ENCODE results near the gene ABCE1.

ABCE1 gene

DNA sequence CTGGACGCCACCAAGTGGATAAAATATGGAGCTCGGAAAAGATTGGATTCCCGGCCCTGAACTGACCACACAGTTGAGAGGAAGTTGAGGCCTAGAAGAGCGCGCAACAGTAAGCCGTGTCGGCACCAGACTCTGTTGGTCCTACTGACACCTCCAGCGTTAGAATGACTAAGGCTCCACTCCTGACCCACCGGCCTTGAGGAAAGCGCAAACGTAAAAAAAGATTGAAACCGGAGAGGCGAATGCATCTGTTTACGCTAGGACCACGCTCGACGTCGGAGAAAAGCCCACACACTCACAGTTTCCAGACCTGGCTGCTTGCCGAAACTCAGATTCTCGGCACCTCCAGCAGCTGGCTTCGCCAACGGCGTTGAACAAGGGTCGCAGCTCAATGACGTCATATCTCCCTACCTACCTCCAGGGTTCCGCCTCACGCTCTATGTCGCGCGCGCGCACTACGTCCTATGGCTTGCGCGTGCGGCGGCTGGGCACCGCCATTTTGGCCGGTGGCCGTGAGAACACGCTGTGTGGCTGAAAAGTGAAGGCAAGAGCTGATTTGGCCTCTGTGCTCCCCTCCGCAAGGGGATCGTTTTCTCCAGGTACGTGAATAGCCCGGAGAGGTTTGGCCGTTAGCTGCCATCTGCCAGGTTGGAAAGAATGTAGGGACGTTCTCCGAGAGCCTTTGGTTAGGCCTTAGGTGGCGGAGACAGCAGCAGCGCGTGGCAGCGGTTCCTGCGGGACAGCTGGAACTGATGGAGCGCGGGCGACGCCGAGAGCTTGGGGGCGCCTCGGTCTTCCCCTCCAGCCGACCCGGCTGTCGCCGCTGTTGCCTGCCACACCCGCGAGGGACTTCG, at the start of gene ABCE1, which contains the start of gene ANAPC10:
Gene ABCE1, plus strand, starts transcription at position 491 of the 854 bp plus-strand sequence. CDS start 6,102 bp downstream, outside the sequence.
Gene ANAPC10, minus strand, starts transcription at position 376 of the 854 bp plus-strand sequence. CDS start 2,097 bp downstream, outside the sequence.
- peak; percentile 90 for DNase-seq (ENCODE audit: low read depth)

DNA sequence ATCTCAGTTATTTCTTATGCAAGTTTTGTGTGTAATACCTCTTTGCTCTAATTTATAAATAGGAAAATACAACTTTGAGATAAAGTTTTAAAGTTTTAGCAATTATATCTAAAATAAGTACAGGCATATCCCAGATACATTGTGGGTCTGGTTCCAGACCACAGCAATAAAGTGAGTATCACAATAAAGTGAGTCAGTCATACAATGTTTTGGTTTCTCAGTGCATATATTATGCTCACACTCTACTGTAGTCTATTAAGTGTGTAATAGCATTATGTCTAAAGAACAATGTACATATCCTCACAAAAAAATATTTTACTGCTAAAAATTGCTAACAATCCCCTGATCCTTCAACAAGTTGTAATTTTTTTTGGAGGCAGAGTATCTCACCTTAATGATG, 49.3 kb upstream of the ABCE1 start:
- DNase-seq (ENCODE audit: low read depth): no peak

DNA sequence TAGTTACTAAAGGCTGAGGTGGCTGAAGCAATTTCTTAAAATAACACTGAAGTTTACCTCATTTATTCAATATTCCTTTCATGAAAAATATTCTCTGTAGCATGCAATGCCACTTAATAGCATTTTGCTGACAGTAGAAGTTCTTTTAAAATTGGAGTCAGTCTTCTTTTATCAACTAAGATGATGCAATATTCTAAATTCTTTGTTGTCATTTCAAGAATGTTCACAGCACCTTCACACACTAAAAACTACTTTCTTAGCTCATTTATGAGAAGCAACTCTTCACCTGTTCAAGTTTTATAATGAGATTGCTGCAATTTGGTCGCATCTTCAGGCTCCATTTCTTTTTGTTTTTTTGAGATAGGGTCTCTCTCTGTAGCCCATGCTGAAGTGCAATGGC, 48.9 kb upstream of the ABCE1 start:
- DNase-seq (ENCODE audit: low read depth): no peak

DNA sequence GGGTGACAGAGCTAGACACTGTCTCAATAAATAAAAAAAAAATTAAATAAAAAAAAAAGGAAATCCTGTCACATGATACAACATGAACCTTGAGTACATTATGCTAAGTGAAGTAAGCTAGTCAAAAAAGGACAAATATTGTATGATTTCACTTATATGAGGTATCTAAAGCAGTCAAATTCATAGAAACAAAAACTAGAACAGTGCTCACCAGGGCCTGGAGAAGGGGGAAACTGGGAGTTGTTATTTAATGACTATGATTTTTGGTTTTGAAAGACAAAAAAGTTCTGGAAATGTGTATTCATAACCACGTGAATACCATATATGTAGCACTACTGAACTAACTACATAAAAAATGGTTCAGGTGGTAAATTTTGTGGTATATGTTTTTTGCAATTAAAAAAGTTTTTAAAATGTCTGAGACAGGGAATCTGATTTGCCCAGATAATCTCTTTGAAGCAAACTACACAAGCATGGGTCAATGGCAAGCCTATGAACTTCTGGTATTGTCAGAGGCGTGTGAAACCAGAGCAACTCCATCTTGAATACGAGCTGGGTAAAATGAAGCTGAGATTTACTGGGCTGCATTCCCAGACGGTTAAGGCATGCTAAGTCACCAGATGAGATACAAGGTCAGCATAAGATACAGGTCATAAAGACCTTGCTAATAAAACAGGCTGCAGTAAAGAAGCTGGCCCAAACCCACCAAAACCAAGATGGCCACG, 42.4 kb upstream of the ABCE1 start:
- no peak for DNase-seq (ENCODE audit: low read depth)

DNA sequence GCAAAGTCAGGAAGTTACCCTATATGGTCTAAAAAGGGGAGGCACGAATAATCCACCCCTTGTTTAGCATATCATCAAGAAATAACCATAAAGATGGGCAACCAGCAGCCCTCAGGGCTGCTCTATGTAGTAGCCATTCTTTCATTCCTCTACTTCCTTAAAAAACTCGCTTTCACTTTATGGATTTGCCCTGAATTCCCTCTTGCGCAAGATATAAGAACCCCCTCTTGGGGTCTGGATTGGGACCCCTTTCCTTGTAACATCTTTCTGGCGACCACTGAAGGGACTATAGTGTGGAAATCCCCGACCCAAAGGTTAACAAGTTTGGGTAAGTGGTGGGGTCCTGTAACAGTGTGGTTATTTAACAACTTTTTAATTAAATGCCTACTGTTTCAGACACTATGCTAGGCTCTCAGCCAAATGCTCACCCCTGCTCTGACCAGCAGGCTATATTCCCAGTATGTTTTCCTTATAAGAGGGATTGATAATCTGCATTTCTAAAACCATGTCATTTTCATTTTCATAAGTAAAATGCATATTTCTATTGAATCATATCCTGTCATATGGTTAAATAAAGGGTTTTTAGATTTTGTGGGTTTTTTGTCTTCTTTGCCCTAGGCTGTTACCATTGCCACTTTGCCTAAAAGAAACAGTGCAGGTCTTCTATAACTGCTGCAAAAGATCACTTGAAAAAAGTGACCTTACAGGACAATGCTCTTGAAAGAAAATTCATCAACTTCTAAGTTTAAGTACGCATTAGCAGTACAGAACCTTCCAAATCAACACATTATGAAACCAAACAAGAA, 41.6 kb upstream of the ABCE1 start:
- no peak for DNase-seq (ENCODE audit: low read depth)

DNA sequence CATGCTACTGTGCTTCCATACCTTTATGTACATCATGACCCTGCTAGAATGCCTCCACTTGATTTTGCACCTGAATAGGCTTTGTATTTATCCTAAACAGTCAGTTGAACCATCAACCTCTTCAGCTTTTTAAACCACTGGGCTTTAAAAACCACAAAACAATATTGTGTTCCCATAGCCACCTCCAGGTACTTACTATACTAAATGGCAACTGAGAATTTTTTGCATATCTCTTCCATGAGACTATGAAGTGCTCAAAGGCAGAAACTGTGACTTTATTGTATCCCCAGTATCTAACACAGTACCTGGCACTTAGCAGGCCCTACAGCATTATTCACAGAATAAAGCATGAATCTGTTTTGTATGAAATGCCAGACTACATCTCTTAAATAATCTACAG, 39.9 kb upstream of the ABCE1 start:
- no peak for DNase-seq (ENCODE audit: low read depth)

DNA sequence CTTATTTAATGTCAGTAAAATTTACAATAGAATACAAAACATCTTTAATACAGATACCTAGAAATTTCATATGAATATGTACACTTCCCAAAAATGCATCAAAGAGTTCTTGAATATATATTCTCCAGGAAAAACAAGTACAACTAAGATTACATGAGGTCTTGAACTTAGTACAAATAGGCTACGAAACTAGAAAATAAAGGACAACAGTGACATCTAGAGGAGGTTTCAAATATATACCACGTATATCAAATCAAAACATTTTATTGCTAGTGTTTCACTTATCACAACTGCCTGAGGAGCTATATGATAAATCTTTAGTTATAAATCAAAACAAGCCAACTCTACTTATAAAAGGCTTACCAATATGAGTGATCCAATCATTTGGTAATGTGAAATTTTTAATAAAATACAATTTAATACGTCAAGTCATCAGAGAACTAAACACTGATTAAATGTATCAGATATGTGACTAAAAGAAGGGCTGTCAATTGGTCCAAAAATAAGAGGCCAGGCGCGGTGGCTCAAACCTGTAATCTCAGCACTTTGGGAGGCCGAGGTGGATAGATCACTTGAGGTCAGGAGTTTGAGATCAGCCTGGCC, 36.7 kb upstream of the ABCE1 start:
- no peak for DNase-seq (ENCODE audit: low read depth)

DNA sequence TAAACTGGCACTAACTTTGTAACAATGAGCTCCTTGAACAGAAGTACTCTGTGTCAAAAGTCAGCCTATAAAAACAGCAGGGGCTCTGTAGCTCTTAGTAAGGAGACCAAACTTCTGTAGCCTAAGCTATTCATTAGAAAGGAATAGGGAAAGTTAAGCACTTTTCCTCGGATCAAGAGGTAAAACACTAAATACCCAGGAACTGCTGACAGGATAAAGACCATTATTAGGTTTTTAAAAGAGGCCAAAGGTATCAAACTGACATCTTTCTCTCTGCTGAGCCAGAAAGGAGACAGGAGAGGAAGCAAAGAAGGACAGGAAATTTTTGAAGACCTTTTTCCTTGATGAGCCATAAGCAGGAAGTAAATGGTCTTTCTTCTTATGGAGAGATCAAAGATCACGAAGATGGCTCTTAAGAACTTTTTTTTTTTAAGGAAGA, 32.0 kb upstream of the ABCE1 start:
- no peak for DNase-seq (ENCODE audit: low read depth)

DNA sequence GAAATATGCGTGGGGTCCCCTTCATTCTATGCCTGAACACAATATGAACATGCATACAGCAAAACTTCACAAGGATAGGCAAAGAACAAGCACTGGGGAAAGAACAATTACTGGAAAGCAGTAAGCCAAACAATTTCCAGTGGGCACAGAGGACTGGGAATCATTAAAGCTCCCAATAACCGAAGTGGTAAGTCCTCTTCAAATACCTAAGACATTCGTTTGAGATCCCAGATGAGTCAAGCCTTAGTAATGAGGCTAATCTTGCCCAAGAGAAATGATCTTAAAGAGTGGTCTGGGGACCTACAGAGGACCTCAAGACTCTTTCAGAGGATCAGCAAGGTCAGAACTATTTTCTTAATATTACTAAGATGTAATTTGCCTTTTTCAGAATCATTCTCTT, 28.8 kb upstream of the ABCE1 start:
- no peak for DNase-seq (ENCODE audit: low read depth)

DNA sequence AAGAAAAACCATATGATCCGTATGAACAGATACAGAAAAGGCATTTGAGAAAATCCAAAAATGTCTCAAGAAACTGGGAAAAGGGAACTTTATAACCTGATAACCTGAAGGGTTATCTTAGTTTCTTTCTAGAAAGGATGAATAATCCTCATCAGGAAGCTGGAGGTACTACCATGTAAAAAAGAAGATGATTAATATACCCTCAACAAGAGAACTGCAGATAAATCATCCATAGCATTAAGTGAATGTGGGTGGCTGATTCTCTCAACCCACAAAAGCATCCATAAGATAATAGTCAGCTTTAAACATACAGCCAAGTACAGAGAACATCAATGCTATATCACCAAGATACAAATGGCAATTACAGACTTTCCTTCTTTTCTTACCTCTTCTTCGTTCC, 26.6 kb upstream of the ABCE1 start:
- no peak for DNase-seq (ENCODE audit: low read depth)

DNA sequence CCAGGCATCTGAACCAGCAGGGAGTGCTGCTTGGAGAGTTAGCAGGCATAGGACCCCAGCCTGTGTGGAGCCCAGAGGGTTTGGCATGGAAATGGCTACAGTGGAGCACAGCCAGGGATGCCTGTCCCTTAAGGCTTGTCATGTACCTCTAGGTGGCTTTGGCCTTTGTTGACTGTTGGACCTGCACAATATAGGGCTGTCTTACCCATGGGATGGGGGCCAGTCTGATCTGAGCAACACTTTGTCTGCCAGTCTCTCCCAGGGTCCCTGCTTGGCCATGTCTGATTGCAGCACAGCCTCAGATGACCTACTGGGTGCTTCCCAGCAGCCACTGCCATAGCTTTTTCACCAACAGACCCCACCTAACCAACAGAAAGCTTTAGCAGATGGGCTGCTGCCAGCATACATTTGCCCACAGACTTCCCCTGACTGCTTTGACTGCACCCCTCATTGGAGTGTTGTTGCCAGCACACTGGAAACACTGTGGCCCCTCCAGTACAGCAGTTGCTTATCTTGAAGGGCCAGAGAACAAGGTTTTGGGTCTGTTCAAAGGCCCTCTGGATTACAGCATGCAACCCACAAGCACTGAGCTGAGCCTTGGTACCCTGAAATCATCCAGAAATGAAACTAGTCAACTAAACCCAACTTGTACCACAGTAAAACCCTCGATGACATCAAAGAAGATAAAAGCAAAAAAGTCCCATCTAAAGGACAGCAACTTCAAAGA, 22.2 kb upstream of the ABCE1 start:
- no peak for DNase-seq (ENCODE audit: low read depth)

DNA sequence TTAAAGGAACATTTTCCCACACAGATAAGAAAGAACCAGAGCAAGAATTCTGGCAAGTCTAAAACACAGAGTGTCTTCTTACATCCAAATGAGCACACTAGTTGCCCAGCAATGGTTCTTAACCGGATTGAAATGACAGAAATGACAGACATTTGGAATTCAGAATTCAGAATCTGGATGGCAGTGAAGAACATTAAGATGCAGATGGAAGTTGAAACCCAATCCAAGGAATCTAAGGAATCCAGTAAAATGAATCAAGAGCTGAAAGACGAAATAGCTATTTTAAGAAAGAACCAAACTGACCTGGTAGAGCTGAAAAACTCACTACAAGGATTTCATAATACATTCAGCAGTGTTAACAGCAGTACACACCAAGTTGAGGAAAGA, 21.6 kb upstream of the ABCE1 start:
- no peak for DNase-seq (ENCODE audit: low read depth)

DNA sequence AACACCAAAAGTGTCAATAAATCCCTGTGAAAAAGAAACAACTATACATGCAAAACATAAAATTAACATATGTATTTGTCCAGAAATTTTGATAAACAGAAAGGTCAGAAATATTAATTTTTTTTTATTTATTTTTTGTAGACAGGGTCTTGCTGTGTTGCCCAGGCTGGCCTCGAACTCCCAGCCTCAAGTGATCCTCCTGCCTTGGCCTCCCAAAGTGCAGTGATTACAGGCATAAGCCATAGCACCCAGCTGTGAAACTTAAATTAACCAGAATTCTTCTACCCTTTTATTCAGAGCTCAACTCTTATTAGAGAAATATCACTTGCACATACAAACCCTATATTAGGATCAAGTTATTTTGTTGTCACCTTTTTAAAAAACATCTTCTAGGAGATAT, 16.4 kb upstream of the ABCE1 start:
- no peak for DNase-seq (ENCODE audit: low read depth)

DNA sequence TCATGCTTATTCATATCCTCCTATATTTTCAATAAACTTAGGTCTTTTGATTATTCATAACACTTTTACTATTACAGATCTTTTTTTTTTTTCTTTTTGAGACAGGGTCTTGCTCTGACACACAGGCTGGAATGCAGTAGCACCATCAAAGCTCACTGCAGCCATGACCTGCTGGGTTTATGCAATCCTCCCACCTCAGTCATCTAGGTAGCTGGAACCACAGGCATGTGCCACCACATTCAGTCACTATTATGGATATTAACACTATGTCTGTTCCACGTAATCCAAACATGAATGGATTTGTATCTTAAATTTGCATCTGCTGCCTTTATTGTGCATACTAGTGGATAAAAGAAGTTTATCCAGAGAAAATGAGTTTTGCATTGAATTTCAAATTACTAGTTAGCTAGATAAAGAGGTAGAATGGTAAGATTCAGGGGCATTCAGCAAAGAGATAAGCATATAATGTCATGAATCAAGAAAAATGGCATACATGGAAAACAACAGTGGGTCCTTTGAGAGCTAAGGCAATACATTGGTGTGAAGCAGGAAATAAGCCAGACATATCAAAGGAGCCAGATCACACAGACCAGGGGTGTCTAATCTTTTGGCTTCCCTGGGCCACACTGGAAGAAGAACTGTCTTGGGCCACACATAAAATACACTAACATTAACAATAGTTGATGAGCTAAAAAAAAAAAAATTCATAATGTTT, 14.1 kb upstream of the ABCE1 start:
- no peak for DNase-seq (ENCODE audit: low read depth)

DNA sequence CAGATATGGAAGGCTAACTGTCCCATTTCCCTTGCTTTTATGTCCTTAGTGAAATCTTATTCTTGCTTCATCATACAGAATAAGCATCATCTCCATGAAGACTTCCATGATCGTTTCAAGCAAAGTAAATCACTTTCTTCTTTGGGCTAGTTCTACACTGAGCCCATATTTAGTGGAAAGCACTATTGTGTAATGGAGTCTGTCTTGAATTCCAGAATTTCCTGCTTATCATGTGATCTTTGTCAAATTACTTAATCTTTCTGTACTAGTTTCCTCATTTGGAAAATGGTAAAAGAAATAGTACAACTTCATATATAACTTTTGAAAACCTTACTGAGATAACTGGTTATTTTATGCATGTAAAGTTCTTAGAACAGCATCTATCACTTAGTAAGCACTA, 7.7 kb upstream of the ABCE1 start:
- DNase-seq (ENCODE audit: low read depth): no peak

DNA sequence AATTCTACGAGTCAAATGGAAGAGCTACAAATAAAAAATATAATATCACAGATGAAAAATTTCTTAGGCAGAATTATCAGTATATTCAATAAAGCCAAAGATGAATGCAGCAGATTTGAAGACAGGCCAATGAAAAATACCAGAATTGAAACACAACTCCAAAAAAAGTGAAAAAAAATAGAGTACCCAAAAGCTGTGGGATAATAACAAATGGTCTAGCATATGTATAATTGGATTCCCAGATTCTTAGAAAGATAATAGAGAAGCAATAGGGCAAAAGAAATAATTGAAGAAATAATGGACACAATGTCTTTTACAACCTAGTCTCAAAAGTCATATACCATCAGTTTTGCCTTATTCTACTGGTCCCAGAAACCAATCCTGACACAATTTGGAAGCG, 4.5 kb upstream of the ABCE1 start:
- DNase-seq (ENCODE audit: low read depth): no peak

DNA sequence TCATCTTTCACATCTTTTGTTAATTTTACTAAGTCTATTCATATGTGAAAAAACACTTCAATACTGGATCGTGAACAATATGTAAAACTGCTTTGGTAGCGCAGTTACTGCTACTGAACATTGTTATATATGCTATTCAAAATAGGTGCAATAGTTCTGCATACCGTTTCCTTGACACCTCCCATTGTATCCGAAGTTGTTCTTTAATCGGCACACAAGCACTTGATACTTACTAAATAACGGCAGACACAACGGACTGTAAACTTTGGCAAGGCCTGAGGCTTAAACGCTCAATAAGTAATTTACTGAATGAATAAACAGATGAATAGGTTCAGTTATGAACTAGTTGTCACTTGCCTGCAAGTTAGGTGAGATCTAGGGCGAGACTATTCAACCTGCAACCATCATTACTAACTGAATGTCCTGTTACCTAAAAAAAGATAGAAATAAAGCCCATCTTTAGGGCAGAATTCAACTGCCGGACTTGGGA, 735 bp upstream of the ABCE1 start:
- DNase-seq (ENCODE audit: low read depth): no peak

DNA sequence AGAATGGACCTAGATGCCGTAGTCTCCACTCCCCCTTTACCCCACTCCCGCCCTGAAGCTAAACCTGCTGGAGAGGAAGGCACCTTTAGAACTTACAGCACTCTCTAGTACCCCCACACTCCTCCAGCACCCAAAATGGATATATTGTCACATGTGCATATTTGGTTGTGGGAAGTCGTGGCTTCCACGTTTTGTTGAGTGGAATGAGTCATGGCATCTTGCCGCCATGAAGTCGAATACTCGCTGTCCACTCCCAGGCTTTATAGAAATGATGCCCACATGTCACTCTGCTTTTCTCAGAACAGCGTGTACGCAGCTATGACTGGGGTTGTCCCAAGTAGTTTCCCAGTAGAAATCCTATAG, 545 bp downstream of the ABCE1 start:
- no peak for DNase-seq (ENCODE audit: low read depth)

DNA sequence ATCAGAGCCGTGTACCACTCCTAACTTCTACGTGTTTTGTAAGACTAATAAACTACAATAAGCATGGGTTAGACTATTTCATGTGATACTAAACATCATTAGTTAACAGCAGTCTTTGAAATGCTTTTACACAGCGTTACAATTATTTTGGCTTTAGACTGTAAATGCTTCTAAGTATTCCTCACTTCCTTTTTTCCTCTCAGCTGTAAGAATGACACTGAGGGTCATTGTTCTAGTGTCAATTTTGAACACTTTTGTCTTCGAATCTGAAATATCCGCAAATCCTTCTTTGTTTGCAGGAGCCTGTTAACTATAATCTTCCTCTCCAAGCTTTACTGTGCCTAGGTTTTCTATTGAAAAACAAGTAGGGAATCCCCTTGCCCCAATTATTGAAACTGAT, 1.5 kb downstream of the ABCE1 start:
- DNase-seq (ENCODE audit: low read depth): no peak

DNA sequence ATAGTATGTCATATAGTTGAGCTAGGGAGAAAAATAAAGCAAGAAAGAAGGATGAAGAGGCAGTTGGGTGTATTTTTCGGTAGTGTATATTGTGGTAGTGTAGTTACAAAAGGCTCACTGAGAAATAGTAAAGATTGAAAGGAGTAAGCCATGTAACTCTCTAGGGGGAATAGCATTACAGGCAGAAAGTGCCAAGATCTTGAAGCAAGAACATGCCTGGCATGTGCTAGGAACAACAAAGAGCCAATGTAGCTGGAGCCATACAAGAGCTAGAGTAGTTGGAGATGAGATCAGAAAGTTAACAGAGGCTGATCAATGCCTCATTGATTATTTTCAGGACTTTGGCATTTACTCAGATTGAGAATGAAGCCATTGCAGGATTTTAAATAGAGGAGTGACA, 3.0 kb downstream of the ABCE1 start:
- DNase-seq (ENCODE audit: low read depth): no peak

DNA sequence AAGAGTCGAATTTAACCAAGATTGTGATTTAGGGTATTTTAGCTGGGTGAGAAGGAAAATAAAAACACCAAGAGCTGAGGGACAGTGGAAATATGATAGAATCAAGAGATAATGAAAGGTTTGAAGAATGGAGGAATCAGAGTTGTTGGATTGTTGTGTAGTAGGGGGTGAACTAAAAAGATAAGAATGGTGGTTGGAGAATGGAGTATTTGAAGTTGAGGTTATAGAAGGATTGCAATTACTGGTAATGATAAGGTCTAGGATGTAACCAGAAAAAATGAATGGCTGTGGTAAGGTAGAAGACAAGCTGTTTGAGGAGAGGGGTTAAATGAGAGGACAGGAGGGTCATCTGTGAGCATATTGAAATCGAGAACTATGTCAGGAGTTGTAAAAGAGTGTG, 4.5 kb downstream of the ABCE1 start:
- DNase-seq (ENCODE audit: low read depth): no peak
